HG02642 (cell line): ENCODE measurements around the gene RFLNA.

Source experiments
- ATAC-seq: cut with Tn5 transposase; IDR thresholded peaks from one replicate; pipeline ENCODE4 v1.9.1; 2021; ENCODE audit warnings: mild to moderate bottlenecking; ENCODE audit not compliant: unreplicated experiment, poor library complexity

The RFLNA gene

DNA sequence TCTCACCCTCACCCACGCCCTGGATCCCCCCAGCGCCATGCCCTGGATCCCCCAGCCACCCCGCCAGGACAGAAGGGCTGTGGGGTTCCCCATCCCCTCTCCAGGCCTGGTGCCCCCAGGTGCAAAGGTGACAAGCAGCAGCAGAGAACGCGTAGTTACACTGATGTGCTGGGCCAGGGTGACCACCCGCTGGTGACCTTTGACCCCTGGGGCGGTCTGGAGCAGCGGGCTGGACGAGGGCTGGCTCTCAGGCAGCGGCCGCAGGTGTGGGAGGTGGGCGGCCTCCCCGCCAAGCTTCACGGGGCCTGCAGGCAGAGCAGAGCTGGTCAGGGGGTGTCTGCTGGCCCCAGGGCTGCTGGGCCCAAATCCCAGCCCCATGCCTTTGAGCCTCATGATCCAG is 40.1 kb downstream of the RFLNA start:
- no peak for ATAC-seq

DNA sequence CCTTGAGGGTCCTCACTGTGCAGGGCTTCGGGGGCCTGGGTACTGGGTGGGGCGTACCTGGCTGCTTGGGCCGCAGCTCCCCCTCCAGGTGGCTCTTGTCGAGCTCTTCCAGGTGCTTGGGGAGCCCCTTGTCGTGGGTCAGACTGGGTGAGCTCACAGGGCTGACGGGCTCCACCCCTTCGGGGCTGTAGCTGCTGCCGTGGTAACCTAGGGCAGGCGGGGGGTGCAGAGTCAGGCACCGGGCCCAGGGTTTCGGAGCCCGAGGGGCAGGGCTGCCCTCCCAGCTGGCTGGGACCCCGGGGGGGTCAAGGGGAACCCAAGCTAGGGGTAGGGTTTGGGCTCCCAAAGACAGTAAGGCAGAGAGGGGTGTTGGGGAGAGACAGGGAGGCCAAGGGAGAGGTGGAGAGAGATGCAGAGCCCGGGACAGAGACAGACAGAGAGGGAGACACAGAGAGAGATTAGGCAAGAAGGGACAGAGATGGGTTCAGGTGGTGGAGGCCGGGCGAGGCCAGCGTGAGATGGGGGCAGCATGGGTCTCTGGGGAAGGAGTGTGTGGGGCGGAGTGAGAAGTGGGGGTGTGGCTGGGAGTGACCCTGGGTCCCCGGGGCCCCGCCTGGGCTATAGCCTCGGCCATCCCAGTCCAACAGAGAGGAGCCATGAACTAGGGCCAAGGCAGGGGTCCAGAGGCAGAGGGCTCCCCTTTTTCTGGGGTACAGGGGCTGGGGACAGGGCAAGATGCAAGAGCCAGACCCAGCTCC is 40.7 kb downstream of the RFLNA start:
- no peak for ATAC-seq

DNA sequence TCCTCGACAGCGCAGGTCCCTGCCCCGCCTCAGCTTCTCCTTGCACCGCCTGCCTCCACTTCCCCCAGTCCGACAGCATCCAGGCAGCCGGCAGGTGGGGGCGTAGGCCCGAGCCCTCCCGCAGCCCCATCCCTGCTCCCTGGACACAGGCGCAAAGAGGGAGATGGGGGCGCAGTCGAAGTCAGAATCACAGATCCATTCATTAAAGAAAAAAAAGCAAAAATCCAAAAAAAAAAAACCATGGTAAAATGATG is 41.2 kb downstream of the RFLNA start:
- ATAC-seq = no peak

DNA sequence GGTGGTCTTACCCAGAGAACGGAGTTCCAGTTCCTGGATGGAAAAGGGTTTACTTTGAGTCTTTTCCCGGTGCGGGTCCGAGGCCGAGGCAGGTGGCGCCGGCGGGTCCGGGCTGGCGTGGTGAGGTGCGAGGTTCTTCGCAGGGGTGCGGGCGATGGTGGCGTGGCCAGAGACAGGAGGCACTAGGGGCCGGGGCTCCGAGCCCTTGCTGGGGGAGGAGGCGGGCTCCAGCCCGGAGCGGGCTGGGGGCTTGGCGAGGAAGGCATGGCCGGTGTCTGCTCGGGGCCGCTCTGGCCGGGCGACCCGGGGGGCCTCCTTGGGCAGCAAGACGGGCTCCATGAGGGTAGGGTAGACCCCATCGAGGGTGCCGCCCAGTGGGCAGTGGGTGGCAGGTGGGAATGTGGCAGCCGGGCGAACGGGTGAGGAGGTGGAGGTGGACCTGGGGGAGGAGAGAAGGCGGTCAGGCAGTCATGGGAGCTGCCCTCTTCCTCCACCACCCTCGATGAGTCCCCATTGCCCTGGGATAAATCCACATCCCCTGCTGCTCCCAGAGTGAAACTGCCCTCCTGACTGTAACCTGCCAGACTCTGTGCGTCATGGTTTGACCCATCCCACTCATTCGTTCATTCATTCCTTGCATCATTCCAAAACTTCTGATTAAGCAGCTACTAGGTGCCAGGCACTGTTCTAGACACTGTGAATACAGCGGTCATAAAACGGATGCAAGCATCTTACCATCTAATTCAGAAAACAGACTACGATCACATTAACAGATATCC is 42.0 kb downstream of the RFLNA start:
- no peak for ATAC-seq

DNA sequence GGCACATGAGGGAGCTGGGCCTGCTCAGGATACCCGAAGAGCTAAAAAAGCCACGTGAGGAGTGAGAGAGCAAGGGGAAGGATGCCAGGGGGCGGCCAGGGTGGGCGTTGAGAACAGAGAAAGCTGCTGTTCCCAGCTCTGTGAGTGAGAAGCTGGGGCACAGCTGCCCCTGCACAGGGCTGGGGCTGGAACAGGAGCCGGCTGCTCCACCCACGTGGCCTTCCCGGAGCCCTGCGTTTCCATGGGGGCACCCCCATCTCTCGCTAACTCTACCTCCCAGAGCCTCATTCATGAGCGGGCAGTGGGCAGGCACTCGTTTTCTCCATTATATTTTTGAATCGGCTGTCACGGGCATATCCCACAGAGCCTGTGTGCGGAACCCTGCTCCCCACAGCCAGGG is 42.7 kb downstream of the RFLNA start:
- ATAC-seq = no peak

DNA sequence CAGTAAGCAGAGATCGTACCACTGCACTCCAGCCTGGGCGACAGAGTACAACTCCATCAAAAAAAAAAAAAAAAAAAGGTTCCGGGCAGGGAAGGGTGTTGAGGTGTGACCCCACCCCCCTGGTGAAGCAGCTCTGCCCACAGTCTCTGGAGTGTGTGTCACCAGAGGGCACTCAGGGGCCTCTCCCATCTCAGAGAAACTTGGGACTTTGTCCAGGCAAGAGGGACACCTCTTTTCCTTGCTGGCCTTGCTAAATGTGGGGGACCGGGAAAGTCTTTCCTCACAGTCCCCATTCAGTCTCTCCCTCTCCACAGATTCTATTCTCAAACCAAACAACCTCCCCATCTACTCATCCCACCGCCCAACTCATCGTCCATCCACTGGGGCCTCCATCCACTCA is 43.6 kb downstream of the RFLNA start:
- ATAC-seq = no peak

DNA sequence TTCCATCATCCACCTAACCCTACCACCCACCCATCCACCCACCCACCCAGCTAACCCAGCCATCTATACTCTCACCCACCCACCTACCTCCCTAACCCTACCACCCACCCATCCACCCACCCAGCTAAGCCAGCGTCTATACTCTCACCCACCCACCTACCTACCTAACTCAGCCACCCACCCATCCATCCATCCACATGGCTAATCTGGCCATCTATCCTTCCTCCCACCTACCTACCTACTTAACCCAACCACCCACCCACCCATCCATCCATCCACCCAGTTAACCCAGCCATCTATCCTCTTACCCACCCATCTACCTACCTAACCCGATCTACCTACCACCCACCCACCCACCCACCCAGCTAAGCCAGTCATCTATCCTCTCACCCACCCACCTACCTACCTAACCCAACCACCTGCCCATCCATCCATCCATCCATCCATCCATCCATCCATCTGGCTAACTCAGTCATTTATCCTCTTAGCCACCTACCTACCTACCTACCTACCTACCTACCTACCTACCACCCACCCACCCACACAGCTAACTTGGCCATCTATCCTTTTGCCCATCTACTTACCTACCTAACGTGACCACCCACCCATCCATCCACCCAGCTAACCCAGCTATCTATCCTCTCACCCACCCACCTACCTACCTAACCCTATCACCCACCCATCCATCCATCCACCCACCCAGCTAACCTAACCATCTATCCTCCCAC is 44.1 kb downstream of the RFLNA start:
- no peak for ATAC-seq

DNA sequence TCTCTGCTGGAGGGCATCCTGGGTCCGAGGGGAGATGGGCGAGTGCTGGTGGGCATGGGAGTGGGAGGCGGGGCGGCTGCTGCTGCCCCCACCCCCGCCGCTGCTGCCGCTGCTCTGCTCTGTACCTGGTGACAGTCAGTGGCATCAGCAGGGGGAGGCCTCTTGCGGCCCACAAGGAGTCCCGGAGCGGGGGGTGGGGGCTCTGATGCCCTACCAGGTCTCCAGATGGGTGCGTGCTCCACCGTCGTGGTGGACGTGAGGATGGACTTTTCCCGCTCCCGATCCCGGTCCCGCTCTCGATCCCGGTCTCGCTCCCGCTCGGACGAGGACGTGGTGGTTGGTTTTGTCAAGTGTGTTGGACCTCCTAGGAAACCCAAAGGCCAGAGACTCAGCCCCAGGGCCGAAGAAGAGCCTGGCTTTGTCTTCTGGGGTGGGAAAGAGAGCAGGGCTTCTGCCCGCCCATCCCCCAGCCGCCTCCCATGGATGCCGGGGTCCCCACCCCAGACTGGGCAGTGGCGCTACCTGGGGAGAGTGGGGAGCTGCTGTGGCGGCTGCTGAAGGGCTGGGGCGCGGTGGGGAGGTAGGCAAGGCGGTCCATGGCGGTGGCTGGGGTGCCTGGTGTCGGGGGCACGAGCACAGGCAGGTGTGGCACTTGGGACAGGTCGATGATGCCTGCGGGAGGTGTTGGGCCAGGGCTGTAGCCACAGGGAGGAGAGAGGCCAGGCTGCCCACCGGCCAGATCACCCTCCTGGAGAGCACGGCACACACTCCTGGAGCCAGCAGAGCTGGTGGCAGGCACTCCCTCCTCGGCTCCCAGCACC is 45.4 kb downstream of the RFLNA start:
- no peak for ATAC-seq

DNA sequence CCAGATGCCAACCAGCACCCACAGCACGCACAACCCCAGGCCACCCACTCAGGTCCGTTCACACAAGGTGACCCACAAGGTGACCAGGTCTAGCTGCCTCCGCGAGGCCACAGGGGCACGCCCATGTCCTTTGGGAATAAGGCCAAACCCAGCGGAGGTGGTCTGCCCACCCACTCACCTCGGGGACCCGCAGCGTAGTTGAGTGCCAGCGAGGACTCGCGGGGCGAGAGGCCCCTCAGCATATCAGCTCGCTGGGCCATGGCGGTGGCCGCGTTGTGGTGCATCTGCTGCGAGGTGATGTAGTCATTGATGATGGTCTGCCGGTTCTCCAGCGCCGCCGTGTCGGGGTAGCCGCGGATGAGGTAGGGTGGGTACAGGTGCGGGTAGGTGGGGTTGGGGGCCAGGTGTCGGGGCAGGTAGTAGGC is 46.8 kb downstream of the RFLNA start:
- ATAC-seq = no peak

DNA sequence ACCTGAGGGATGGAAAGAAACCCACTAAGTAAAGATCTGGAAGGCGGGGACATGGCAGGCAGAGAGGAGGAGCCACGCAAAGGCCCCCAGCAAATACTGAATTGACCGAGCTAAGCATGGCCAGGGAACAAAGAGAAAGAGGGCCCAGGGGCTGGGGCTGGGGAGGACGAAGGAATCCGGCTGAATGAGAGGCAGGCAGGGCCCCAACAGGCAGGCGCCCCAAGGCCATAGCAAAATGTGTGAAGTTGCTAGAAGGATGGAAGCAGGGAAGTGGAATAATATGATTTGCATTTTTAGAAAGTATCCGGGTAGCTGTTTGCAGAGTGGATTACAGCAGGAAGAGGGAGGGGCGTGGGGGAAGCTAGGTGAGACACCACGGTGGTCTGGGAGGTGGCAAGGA is 49.1 kb downstream of the RFLNA start:
- no peak for ATAC-seq

DNA sequence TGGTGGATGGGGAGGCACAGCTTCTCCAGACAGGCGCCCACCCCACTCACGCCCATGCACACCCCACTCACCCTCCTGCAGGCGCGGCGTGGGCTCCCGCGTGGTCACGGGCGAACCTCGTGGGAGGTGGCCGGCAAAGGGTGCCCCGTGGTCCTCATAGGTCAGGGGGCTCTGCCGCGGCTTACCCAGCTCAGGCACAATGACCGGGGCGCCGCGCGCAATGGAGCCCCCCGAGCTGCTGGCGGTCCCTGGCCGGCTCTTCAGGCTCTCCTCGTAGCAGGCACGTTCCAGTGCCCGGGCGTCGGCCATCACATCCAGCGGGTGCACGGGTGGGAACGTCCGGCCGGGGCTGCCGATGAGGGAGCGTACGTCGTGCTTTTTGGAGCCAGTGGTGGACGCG is 49.6 kb downstream of the RFLNA start:
- ATAC-seq = no peak

DNA sequence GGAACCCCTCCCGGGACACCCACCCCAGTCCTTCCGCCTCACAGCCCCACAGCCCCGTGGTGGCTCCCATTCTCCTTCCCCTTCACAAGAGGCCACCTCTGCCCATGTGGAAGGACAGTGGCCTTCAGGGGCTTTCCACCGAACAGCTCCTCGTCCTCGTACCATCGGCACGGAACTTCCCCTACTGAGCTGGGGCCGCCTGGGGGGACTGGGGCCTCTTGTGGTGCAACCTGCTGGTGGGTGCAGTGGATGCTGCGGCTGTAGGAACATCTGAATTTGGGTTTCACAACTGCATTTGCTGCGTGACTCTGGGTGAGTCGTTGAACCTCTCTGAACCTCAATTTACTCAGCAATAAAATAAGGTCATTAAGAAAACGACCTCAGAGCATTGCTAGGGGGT is 50.9 kb downstream of the RFLNA start:
- ATAC-seq = no peak

DNA sequence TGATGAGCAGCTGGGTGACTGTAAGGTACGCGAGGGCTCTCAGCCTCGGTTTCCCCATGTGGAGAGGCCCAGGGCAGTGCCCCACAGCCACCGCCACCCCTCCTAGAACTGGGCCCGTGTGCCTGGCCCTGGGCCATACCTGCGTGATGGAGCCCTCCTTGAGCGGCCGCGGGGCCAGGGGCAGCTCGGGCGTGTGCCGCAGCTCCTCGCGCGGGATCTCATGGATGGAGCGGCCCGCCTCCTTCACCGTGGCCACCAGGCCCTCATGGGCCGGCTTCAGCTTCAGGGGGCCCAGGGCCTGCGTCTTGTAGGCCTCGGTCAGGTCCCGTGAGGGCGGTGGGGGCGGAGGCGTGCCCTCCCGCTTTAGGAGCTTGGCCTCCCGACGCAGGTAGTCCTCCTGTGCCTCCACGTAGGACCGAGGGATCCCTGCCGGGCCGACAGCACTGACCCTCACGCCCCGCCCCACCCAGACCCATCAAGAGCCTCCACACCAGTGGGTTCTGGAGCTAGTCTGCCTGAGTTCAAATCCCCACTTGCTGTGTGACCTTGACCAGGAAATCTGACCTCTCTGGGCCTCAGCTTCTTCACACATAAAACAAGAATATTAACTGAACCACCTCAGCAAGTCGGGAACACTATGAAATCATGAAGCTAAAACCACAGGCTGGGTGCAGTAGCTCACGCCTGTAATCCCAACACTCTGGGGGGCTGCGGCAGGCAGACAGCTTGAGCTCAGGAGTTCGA is 51.7 kb downstream of the RFLNA start:
- ATAC-seq = no peak

DNA sequence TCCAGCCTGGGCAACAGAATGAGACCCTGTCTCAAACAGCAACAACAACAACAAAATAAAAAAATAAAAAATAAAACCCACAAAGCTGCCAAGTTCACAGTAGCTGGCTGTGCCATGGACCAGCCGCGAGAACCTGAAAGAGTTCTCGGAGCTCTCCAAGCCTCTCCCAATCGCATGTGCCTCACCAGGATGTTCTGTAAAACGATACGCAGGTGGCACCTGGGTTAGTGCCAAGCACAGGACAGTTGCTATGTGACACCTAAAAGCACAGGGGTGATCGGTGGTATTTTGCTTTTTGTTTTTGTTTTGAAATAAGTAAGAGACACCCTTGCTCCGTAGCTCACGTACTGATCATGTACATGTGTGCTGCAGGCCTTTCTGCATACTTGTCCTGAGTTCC is 52.4 kb downstream of the RFLNA start:
- ATAC-seq = no peak

DNA sequence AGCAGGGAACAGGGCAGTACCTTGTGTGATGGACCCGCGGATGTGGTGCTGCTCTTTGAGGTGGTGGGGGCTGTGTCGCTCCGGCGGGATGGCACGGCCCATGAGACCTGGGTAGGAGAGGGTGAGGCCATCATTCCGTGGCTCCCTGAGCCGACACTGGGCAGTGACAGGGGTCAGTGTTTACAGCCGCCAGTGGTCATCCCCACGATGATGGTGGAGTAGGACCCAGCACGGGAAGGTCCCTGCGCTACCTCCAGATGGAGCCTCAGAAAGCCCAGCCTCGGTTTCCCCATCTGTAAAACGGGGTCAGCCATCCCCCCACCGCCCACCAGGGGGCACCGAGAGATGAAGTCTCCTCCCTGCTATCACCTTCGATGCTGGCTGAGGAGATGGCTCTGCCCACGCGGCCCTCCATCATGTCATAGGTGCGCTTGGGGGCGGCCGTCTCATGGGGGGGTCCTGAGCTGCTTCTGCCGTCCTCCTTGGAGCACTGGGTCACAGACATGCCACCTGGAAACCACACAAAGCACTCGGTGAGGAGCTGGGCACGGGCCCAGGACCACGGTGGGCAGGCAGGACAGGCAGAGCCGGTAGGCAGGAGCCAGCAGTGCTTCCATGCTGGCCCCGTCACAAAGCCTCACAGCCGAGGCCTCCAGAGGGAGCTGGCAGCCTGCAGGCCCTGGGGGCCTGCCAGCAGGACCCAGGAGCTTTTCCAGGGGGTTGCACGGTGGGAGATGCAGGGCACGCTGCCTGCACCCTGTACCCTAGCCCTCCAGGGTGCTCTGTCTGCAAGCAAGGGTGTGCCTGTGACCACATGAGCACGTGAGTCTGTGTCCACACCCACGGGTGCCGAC is 53.1 kb downstream of the RFLNA start:
- no peak for ATAC-seq

DNA sequence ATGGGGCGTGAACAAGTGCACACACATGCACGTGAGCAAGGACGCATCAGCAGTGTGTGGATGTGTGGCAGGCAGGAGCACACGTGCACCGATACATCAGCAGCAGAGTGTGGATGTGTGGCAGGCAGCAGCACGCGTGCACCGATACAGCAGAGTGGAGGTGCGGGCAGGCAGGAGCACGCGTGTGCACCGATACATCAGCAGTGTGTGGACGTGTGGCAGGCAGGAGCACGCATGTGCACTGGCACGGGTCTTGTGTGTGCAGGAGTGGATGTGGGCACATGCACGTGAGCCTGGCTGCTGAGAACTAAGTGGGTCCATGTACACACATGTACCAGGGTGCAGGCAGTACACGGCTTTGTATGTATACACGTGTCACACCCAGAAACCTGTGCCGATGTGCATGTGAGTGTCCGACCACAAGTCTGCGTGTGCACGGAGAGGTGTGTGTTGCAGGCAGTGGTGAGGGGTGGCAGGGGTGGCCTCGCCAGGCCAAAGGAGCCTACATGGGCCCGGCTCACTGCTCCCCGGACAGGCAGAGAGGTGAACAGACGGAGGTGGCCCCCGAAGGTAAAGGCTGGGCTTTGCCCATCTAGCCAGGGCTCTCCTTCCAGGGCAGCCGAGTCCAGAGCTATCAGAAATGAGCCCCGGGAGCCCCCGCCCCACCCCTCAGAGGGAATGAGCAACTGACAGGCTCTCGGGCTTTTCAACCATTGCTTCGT is 53.9 kb downstream of the RFLNA start:
- ATAC-seq = no peak

DNA sequence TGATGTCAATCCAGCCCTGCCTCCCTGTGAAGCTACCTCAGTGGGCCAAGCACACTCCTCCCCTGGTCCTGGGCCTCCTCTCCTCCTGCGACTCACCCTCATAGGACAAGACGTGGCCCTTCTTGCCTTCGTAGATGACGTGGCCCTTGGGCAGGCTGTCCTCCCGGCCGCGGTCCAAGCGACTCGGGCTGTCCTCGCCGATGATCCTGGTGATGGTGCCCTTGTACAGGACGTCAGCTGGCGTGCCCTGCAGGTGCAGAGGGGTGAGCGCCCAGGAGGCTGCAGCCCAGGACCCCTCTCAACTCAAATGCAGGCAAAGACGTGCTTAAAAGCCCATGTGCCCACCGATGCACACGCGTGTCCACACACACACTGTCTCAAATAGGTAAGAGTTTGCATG is 55.6 kb downstream of the RFLNA start:
- ATAC-seq = no peak

DNA sequence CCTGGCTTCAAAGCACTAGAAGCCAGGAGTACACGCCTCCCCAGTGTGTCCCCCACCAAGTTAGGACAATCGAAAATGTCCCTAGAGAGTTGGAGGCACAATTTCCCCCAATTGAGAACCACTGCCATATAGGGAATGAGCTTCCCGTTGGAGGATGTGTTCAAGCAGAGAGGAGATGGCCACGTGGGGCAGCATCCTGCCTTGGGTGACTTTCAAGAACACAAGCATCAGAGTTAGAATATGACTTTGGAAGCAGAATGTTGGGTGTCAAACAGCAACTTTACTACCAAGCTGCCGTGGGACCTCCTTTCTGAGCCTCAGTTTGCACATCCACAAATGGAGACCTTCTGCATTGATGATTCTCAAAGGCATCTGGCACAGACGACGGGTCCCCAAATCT is 56.5 kb downstream of the RFLNA start:
- no peak for ATAC-seq

DNA sequence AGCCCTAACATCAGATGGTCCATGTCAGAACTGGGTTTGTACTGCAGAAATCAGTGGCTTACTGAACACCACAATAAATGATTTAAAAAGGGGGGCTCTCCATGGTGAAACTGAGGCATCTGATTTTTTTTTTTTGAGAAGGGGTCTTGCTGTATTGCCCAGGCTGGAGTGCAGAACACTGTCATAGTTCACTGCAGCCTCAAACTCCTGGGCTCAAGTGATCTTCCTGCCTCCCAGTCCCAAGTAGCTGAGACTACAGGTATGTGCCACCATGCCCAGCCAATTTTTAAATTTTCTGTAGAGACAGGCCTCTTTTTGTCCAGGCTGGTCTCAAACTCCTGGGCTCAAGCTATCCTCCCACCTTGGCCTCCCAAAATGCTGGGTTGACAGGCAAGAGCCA is 57.4 kb downstream of the RFLNA start:
- no peak for ATAC-seq
